GM19023 (cell line): Measurements from ENCODE around the gene HNRNPL.
A peak's percentile ranks its signal among the peaks of the same experiment; 100 is the strongest.
"Not testable (repeated sequence)": the region's sequence is repeated elsewhere in the genome, so short reads cannot be mapped to it uniquely, and the experiment has no call there.

ENCODE experiments used
- ATAC-seq: cut with Tn5 transposase; IDR thresholded peaks from one replicate; pipeline ENCODE4 v1.9.1; 2021; ENCODE audit warnings: mild to moderate bottlenecking, moderate library complexity; ENCODE audit not compliant: unreplicated experiment

The HNRNPL gene

GRCh38 chr19:38849860-38850435 is at the start of gene HNRNPL:
TSS of gene HNRNPL (minus strand) at chr19:38849986. CDS start at chr19:38849966, 20 bp downstream.
- ATAC-seq = peak; percentile 61

- no peak for ATAC-seq
These were observed 49.1 kb upstream of the HNRNPL start for GRCh38 chr19:38898788-38899446.

GRCh38 chr19:38894968-38895367 is 45.2 kb upstream of the HNRNPL start:
- ATAC-seq = no peak

- ATAC-seq = no peak
These were observed 43.6 kb upstream of the HNRNPL start for GRCh38 chr19:38893341-38893771.

- no peak for ATAC-seq
These were observed 43.1 kb upstream of the HNRNPL start for GRCh38 chr19:38892841-38893240.

DNA sequence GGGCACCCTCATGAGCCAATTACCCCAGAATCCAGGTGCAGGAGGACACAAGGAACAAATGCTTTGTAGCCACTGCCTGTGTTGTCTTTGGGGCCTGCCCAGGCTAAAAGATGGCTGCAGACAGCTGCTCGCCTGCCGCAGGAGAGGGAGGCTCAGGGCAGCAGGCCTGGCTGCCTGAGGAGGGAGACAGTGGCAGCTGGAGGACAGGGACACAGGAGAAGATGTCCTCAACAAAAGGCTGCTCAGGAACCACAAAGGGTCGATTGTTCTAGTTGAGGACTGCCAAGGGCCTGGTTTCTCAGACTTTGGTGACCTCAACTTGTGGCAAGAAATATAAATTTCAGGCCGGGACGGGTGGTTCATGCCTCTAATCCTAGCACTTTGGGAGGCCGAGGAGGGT is 42.0 kb upstream of the HNRNPL start:
- no peak for ATAC-seq

DNA sequence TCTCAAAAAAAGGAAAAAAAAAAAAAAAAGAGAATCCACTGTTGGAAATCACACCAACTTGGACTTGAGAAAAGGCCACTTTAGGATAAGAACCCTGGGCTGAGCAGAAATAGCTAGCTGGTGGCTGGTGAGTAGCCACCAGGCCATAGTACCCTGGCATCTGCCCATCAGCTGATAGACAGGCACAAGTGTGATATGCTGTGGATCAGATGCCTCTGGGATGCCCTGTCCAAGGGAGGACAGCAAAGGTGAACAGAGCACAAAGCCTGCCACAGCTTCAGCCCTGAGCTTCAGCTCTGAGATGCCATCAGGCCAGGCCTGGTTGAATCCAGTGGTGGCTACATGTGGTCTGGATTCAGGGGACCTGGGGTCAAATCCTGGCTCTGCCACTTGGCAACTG is 40.9 kb upstream of the HNRNPL start:
- no peak for ATAC-seq

- ATAC-seq = no peak
These were observed 40.0 kb upstream of the HNRNPL start for GRCh38 chr19:38889803-38890202.

GRCh38 chr19:38888876-38889275 is 39.1 kb upstream of the HNRNPL start:
- ATAC-seq = no peak

DNA sequence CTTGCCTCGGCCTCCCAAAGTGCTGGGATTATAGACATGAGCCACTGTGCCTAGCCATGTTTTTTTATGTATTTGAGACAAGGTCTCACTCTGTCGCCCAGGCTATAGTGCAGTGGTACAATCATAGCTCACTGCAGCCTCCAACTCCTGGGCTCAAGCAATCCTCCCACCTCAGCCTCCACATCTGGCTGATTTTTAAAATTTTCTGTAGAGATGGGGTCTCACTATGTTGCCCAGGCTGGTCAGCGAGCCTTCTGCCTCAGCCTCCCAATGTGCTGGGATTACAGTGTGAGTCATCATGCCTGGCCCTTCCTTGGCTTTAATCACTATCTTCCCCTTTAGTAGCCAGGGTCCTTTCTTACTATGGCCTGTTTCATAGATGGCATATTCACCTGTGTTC is 34.9 kb upstream of the HNRNPL start:
- not testable (repeated sequence) for ATAC-seq

DNA sequence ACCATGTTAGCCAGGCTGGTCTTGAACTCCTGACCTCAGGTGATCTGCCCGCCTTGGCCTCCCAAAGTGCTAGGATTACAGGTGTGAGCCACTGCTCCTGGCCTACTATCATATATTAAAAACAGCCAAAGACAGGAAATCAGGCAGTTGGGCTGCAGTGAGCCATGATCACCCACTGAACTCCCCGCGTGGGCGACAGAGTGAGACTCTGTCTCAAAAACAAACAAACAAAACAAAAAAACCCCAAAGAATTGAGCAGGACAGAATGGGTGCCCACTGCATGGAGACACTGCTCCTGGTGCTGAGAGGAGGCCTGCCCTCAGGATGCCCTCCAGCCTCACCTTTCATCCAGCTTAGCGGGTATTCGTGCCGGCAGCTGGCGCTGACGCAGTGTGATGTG is 33.5 kb upstream of the HNRNPL start:
- no peak for ATAC-seq

- ATAC-seq = no peak
These were observed 31.3 kb upstream of the HNRNPL start for GRCh38 chr19:38880882-38881609.

DNA sequence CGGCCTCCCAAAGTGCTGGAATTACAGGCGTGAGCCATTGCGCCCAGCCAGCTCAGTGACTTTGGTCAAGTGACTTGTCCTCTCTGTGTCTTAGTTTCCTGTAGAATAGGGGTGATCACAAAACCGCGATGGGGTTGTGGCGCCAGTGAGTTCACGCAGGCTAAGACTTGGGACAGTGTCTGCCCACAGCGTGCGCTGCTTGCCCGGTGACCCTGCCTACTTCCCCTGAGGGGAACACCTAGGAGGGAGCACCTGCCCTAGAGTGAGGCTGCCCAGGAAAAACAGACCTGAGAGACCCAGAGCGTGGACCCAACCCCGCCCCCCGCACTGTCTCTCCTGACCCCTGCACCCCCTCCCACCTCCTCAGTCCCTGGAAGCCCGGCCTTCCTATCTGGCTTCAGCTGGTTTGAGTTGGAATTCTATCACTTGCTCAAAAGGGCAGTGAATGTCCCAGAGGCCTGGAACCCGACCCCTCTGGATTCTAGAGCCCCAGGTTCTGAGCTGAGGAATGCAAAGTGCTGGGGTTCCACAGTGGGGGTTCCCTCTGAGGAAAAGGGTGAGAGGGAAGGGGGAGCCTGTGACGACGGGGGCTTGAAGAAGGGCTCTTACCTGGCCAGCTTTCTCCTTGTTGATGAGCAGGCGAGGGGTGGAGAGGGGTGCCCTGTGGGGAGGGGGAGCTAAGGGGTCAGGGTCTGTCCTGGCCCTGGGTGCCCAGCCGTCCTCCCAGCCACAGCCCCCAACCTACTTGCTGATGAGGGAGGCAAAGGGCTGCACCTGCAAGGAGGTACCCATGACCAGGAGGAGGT is 30.5 kb upstream of the HNRNPL start:
- no peak for ATAC-seq

GRCh38 chr19:38879400-38879751 is 29.6 kb upstream of the HNRNPL start:
- ATAC-seq = no peak

DNA sequence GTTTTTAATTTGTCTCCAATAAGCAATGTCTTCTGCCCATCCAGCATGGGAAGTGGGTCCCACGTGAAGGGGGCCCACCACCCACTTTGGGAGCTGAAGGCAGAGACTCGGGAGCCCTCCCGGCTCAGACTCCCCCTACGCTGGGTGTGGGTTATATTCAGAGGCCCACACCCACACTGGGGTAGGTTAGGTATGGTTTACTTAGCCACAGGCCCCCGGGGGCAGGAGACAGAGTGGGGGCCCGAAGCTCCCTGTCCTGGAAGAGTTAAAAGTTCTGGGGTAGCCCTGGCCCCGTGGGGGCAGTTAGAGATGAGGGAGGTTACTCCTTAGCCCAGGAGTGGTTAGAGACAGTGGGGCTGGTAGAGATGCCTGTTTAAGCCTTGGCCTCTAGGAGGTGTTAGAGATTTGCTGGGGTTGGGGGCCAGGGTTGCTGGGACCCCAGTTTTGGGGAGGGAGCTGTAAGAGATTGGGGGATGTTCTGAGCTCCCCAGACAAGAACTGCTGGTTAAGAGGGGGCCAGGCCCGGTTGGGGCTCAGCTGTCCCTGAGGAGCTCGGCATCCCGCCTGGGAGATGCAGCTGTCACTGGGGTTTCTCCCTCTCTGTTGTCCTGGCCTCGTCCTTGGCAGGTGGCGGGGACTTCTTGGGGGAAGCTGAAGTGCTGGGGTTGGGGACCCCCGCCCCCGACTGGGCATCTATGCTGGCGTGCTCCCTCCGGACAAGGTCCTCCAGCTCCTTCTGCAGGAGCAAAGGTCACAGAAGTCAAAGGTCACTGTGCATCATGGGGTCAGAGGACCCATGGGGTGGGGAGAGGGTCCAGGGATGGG is 29.0 kb upstream of the HNRNPL start:
- no peak for ATAC-seq

GRCh38 chr19:38877781-38878574 is 28.2 kb upstream of the HNRNPL start, which contains the start of gene RINL:
TSS of gene RINL (minus strand) at chr19:38878275. CDS start at chr19:38876742, 1,533 bp downstream.
- no peak for ATAC-seq

GRCh38 chr19:38875656-38876395 is 26.0 kb upstream of the HNRNPL start:
- no peak for ATAC-seq

DNA sequence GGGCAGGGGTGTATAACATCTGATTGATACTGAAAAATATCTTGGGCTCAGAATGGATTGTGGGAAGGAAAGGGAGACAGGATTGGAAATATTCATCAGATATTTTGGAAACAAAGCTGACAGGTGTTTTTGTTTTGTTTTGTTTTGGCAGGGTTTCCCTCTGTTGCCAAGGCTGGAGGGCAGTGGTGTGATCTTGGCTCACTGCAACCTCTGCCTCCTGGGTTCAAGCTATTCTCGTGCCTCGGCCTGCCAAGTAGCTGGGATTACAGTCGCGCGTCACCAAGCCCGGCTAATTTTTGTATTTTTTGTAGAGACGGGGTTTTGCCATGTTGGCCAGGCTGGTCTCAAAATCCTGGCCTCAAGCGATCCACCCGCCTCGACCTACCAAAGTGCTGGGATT is 23.6 kb upstream of the HNRNPL start:
- not testable (repeated sequence) for ATAC-seq

DNA sequence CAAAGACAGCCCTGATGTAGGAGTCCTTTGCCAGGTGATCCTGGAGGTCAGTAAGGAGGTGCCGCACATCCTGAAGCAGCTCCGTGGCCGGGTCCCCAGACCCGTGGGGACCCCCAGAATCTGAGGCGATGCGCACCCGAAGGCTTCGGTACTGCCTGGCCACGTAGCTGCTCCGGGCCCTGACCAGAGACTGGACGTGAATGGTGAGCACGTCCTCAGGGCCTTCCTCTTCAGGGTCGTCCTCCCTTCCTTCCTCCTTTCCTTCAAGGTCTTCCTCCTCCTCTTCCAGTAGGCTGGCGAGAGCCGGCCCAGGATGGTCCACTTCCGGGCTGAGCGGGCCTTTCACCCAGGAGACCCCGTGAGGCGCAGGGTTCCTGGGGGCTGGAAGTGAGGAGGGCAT is 20.8 kb upstream of the HNRNPL start:
- no peak for ATAC-seq
